ENCODE results near the gene SLC35F6. TPM values are rescaled to one million over a fixed set of nuclear protein-coding genes. Genes with fewer than 3 reads are reported as not detected.
A peak's percentile ranks its signal among the peaks of the same experiment; 100 is the strongest.

Gene SLC35F6
- total RNA-seq, 1 experiment from 2014 or later, result 10.3 TPM

GRCh38 chr2:26756337-26756736, 7.7 kb upstream of the SLC35F6 start:
- no peak overlapping the region for H3K27ac Mint-ChIP-seq
- H3K4me1 Mint-ChIP-seq, result peaks cover 43% of the 10 kb centered on the region
- no peak for TF ChIP-seq RORB (CRISPR knock-in tag; IDR thresholded peaks at IDR 0.05)
- no peak for TF ChIP-seq ZNF232 (CRISPR knock-in tag; IDR thresholded peaks at IDR 0.05)
- TF ChIP-seq AFF4 (CRISPR knock-in tag; IDR thresholded peaks at IDR 0.05; ENCODE audit: borderline replicate concordance), result no peak
- TF ChIP-seq SMAD4 (CRISPR knock-in tag; IDR thresholded peaks at IDR 0.05), result no peak
- no peak for TF ChIP-seq ZNF671 (CRISPR knock-in tag; IDR thresholded peaks at IDR 0.05)
- peaks cover 7% of the 10 kb centered on the region for H3K36me3 Mint-ChIP-seq
- peaks cover 44% of the 10 kb centered on the region for H3K27me3 Mint-ChIP-seq (ENCODE audit: low read depth)
- no peak overlapping the region for H3K4me3 Mint-ChIP-seq
- DNase-seq (ENCODE audit: low spot score), result no peak
- H3K9me3 Mint-ChIP-seq, result peaks cover 3% of the 10 kb centered on the region
- ChIA-PET CTCF (no interaction called here), POLR2A (no interaction called here)
- ATAC-seq, result no peak

GRCh38 chr2:26757873-26758789, 6.0 kb upstream of the SLC35F6 start:
- Mint-ChIP-seq H3K36me3 (no peaks in the 10 kb centered on the region), H3K4me1 (peaks cover 39% of the 10 kb centered on the region), H3K27ac (peak overlapping the region; percentile 25), H3K4me3 (no peak overlapping the region), H3K9me3 (no peaks in the 10 kb centered on the region), H3K27me3 (ENCODE audit: low read depth) (peaks cover 28% of the 10 kb centered on the region)
- CTCF ChIA-PET, result no interaction called here
- POLR2A ChIA-PET, result no interaction called here
- TF ChIP-seq ESRRA (CRISPR knock-in tag; IDR thresholded peaks at IDR 0.05; ENCODE audit: borderline replicate concordance) (no peak), GABPB1 (CRISPR knock-in tag; IDR thresholded peaks at IDR 0.05) (peak; percentile 99), CREB1 (CRISPR knock-in tag; IDR thresholded peaks at IDR 0.05) (no peak), ZNF396 (CRISPR knock-in tag; IDR thresholded peaks at IDR 0.05; ENCODE audit: borderline replicate concordance) (no peak)
- TF ChIP-seq, protein P1, sequence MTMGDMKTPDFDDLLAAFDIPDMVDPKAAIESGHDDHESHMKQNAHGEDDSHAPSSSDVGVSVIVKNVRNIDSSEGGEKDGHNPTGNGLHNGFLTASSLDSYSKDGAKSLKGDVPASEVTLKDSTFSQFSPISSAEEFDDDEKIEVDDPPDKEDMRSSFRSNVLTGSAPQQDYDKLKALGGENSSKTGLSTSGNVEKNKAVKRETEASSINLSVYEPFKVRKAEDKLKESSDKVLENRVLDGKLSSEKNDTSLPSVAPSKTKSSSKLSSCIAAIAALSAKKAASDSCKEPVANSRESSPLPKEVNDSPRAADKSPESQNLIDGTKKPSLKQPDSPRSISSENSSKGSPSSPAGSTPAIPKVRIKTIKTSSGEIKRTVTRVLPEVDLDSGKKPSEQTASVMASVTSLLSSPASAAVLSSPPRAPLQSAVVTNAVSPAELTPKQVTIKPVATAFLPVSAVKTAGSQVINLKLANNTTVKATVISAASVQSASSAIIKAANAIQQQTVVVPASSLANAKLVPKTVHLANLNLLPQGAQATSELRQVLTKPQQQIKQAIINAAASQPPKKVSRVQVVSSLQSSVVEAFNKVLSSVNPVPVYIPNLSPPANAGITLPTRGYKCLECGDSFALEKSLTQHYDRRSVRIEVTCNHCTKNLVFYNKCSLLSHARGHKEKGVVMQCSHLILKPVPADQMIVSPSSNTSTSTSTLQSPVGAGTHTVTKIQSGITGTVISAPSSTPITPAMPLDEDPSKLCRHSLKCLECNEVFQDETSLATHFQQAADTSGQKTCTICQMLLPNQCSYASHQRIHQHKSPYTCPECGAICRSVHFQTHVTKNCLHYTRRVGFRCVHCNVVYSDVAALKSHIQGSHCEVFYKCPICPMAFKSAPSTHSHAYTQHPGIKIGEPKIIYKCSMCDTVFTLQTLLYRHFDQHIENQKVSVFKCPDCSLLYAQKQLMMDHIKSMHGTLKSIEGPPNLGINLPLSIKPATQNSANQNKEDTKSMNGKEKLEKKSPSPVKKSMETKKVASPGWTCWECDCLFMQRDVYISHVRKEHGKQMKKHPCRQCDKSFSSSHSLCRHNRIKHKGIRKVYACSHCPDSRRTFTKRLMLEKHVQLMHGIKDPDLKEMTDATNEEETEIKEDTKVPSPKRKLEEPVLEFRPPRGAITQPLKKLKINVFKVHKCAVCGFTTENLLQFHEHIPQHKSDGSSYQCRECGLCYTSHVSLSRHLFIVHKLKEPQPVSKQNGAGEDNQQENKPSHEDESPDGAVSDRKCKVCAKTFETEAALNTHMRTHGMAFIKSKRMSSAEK (CRISPR knock-in tag; IDR thresholded peaks at IDR 0.05; ENCODE audit: borderline replicate concordance), result no peak
- ATAC-seq (peak; percentile 50), DNase-seq (ENCODE audit: low spot score) (peak; percentile 36)

GRCh38 chr2:26758790-26759321, 5.2 kb upstream of the SLC35F6 start:
- ATAC-seq, result no peak
- no peak for TF ChIP-seq ZNF317 (CRISPR knock-in tag; IDR thresholded peaks at IDR 0.05; ENCODE audit: borderline replicate concordance, low read depth)
- no peak for TF ChIP-seq USF2 (CRISPR knock-in tag; IDR thresholded peaks at IDR 0.05)
- TF ChIP-seq NR1H2 (CRISPR knock-in tag; IDR thresholded peaks at IDR 0.05), result no peak
- no peak for TF ChIP-seq SMAD3 (CRISPR knock-in tag; IDR thresholded peaks at IDR 0.05; ENCODE audit: borderline replicate concordance)
- TF ChIP-seq, protein P2, sequence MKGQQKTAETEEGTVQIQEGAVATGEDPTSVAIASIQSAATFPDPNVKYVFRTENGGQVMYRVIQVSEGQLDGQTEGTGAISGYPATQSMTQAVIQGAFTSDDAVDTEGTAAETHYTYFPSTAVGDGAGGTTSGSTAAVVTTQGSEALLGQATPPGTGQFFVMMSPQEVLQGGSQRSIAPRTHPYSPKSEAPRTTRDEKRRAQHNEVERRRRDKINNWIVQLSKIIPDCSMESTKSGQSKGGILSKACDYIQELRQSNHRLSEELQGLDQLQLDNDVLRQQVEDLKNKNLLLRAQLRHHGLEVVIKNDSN (CRISPR knock-in tag; IDR thresholded peaks at IDR 0.05), result no peak
- TF ChIP-seq TP53 (CRISPR knock-in tag; IDR thresholded peaks at IDR 0.05), result no peak
- no peak for TF ChIP-seq ZNF281 (CRISPR knock-in tag; IDR thresholded peaks at IDR 0.05)

More at GRCh38 chr2:26758790-26759321, 5.2 kb upstream of the SLC35F6 start:
- ChIA-PET POLR2A (no interaction called here), CTCF (no interaction called here)
- Mint-ChIP-seq H3K27me3 (ENCODE audit: low read depth) (peaks cover 25% of the 10 kb centered on the region), H3K27ac (0 out of 2 replicates have a peak overlapping the region, but pooled peaks have one; percentile 25), H3K4me1 (peaks cover 37% of the 10 kb centered on the region), H3K36me3 (no peaks in the 10 kb centered on the region), H3K4me3 (no peak overlapping the region), H3K9me3 (no peaks in the 10 kb centered on the region)
- DNase-seq (ENCODE audit: low spot score), result no peak
